Measurements from ENCODE around the gene MAD2L1BP.
"Not testable (repeated sequence)": the region's sequence is repeated elsewhere in the genome, so short reads cannot be mapped to it uniquely, and the experiment has no call there.

Gene MAD2L1BP, protein sequence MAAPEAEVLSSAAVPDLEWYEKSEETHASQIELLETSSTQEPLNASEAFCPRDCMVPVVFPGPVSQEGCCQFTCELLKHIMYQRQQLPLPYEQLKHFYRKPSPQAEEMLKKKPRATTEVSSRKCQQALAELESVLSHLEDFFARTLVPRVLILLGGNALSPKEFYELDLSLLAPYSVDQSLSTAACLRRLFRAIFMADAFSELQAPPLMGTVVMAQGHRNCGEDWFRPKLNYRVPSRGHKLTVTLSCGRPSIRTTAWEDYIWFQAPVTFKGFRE

DNA sequence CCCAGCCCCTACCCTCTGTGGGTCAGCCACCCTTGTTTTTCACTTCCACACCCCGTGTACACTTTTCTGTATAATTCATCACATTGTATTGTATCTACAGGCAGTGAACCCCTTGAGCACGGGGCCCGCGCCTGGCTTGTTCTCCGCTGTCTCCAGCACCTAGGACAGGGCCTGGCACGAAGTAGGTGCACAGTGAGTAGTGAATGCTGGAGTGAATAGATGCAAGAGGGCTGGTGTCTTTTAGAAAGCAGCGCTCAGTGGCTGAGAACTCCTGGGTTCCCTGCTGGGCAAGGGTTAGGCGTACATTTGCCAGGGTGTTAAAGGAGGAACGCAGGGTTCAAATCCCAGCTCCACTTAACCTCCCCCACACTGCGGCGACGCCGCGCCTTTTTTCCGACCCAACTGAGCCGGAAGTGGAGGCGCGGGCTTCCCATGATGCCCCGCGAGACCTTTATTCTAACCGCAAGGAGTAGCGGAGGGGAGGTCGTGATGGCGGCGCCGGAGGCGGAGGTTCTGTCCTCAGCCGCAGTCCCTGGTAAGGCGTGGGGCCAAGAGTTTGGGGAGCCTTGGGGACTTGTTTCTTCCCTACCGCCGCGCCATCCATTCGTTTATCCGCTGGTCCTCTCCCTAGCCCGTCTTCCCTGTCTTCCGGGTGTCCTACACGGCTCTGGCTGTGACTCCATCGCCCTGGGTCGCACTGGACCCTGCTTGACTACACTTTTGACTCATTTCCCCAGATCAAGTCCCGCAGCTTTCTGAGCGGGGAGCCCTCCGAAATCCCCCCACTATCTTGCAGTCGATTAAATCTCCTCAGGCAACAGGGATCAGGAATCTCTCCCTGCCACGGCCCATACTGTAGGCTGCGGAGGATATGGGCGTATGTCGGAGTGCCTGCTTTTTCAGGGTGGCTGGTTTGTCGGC is at the start of gene MAD2L1BP:
Gene MAD2L1BP (plus strand): TSS at position 454 of the 921 bp plus-strand sequence. CDS start 36 bp downstream, at position 490.
- DNase-seq = peak; percentile 81 to 87

DNA sequence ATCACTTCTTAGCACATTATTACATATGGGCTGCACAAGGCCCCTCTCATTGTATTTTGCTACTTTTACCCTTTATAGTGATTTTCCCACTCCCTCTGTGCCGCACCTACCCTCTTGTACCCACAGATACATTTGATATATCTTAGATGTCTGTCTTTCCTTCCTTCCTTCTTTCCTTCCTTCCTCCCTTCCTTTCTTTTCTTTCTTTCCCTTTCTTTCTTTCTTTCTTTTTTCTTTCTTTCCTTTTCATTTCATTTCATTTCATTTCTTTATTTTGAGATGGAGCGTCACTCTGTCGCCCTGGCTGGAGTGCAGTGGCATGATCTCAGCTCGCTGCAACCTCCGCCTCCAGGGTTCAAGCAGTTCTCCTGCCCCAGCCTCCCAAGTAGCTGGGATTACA is 47.4 kb upstream of the MAD2L1BP start:
- DNase-seq = no peak

DNA sequence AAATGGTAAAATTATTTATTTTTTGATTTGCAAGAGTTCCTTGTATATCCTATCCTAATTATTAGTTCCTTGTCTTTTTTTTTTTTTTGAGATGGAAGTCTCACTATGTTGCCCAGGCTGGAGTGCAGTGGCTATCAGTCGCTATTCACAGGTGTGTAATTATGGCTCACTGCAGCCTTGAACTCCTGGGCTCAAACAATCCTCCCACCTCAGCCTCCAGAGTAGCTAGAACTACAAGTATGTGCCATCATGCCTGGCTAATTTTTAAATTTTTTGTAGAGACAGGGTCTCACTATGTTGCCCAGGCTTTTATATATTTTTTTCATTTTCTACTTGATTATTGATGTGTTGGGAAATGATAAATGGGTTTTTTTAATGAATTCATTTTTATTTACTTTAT is 46.1 kb upstream of the MAD2L1BP start:
- DNase-seq = not testable (repeated sequence)

DNA sequence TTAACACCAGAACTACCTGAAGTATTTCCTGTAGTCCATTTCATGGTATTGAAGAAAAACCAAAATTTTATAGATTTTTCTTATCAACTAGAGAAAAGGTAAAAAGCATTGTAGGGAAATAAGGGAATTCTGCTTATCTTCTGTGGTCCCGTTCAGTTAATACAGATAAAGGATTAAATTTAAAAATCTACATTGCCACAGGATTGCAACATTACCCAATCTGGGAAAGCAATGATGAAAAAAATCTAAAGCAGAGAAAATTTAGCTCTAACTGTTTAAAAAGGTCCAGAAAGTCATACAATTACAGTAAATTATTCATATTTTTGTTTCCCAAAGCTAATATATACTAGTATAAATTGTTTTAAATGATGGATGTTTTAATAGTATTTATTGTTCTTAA is 41.7 kb upstream of the MAD2L1BP start:
- no peak for DNase-seq

DNA sequence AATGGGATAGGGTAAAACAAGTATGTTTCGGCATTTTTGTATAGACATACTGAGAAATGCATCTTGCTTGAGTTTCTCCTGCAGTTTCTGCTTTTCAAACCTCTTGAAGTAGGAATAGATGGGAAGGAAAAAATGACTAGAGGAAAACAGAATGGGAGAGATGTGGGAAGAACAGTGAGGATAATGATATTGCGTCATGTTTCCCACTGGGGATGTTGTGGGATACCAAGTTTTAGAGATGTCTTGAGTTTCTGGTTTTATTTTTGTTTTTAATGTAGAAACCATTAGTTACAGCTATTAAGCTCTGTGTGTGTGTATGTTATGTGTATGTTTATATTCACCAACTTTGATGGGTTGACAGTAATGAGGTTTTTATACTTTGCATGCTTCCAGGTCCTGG is 35.0 kb upstream of the MAD2L1BP start:
- no peak for DNase-seq

DNA sequence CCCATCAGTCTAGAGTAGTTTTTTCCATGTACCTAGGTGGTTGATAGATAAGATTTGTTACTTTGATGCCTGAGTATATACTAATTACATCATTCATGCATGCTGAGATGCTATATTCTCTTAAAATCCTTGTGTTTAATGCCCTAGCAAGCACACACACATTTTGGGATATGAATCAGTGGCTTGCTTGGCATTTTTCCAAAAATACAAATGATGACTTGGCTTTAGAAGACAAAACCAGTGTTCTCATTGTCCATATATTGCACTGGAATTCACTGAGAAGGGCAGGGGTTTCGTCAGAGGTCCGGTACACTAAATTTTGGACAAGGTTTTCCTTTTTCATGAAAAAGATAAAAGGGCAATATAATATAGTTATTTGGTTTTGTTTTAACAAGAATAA is 31.5 kb upstream of the MAD2L1BP start:
- no peak for DNase-seq

DNA sequence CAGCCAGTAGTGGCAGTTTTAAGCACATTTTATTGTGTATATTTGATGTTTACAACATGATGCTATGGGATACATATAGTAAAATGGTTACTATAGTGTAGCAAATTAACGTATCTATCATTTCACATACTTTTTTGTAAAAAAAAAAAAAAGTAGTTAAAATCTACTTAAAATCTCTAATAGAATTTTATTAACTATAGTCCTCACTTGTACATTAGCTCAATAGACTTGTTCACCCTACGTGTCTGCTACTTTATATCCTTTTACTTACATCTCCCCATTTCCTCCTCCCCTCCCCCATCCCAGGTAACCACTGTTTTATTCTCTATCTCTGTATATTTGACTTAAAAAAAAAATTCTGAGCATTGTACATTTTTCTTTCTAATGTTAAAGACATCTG is 29.6 kb upstream of the MAD2L1BP start:
- DNase-seq = no peak

DNA sequence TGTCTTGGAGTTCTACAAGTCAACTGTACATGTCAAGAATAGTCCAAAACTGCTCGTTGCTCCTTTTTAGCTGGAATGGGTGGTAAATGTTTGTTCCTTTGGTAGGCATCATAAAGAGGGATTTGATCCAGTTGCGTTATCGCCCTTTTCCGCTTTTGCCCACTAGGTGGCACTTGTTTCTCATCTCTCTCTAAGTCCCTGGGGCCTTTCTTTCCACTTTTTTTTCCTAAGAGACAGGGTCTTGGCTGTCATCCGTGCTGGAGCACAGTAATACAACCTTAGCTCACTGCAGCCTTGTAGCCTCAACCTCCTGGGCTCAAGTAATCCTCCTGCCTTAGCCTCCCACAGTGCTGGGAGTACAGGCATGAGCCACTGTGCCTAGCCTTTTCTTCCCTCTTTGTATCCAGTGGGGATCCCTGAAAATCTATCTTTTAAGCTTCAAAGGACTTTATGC is 27.3 kb upstream of the MAD2L1BP start:
- DNase-seq = peak; percentile 32 to 53

DNA sequence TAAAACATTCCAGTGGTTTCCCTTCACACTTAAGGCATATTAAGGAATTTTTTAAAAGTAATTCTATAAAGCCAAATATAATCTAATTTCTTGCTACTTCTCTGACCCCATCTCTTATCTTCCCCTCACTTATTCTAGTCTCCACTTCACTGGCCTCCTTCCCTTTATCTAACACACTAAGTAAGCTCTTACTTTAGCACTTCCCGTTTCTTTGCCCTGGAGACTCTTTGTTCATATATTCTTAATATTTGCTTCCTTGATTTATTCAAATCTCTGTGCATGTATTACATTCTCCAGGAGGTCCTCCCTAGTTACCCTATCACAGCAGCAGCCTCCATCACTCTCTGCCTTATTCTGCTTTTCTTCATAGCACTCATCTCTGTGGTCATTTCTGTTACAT is 26.8 kb upstream of the MAD2L1BP start:
- DNase-seq = no peak

DNA sequence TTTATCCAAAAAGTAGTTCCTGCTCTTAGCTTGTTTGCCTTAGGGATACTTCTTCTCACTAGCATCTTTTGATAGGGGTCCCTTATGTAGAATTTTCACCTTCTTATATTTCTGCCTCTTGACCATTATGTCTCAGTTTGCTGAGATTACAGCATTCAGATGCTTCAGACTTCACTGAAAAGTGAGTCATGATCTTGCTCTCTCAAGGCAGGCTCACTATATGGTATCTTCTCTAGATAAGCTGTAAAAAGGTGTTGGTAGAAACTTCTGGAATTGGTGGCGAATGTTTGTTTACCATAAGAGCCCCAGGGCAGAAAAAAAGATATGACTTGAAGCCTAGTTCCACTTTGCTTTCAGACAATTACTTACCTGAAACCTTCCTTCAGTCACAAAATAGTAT is 26.2 kb upstream of the MAD2L1BP start:
- no peak for DNase-seq

DNA sequence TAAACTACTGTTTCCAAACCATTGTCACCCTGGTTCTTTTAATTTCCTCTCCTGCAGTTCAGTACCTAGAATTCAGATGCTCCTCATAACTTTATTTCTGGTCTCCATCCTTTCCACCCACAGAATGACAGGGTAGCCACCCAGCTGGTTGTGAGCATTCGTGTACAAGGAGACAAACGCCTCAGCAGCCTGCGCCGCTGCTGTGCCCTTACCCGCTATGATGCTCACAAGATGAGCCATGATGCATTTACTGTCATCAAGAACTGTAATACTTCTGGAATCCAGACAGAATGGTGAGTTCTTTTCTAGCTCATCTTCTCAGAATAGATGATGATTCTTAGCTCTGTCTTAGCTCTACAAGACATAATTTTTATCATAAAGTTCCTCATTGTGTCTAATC is 25.2 kb upstream of the MAD2L1BP start:
- no peak for DNase-seq

DNA sequence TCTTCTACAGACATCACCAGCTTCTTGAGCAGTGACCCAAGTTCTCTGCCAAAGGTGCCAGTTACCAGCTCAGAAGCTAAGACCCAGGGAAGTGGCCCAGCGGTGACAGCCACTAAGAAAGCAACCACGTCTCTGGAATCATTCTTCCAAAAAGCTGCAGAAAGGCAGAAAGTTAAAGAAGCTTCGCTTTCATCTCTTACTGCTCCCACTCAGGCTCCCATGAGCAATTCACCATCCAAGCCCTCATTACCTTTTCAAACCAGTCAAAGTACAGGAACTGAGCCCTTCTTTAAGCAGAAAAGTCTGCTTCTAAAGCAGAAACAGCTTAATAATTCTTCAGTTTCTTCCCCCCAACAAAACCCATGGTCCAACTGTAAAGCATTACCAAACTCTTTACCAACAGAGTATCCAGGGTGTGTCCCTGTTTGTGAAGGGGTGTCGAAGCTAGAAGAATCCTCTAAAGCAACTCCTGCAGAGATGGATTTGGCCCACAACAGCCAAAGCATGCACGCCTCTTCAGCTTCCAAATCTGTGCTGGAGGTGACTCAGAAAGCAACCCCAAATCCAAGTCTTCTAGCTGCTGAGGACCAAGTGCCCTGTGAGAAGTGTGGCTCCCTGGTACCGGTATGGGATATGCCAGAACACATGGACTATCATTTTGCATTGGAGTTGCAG is 21.8 kb upstream of the MAD2L1BP start:
- no peak for DNase-seq

DNA sequence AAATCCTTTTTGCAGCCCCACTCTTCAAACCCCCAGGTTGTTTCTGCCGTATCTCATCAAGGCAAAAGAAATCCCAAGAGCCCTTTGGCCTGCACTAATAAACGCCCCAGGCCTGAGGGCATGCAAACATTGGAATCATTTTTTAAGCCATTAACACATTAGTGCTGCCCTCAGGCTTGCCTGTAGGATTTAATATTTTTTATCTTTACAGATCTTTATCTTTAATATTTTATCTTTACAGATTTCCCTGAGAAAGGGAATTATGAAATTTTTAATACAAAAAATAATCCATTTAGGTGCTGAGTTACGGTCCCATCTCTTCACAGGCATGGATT is 21.3 kb upstream of the MAD2L1BP start:
- no peak for DNase-seq

DNA sequence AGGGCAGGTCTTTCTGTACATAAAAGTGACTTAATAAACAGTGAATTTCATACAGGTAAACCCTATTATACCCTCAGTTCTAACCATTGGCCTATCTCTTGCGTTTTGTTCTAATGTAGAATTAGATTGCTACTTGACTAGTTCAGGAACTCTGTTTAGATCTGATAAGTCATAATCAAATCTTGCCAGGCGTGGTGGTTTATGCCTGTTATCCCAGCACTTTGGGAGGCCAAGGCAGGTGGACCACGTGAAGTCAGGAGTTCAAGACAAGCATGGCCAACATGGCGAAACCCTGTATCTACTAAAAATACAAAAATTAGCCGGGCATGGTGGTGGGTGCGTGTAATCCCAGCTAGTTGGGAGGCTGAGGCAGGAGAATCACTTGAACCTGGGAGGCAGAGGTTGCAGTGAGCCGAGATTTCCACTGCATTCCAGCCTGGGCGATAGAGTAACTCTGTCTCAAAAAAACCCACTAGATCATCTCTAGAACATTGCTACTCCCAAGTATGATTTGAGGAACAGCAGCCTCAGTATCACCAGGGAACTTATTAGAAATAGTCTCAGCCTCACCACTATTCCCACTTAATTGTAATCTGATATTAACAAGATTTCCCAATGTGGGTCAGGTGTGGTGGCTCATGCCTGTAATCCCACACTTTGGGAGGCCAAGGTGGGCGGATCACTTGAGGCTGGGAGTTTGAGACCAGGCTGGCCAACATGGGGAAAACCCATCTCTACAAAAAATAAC is 18.7 kb upstream of the MAD2L1BP start:
- no peak for DNase-seq

DNA sequence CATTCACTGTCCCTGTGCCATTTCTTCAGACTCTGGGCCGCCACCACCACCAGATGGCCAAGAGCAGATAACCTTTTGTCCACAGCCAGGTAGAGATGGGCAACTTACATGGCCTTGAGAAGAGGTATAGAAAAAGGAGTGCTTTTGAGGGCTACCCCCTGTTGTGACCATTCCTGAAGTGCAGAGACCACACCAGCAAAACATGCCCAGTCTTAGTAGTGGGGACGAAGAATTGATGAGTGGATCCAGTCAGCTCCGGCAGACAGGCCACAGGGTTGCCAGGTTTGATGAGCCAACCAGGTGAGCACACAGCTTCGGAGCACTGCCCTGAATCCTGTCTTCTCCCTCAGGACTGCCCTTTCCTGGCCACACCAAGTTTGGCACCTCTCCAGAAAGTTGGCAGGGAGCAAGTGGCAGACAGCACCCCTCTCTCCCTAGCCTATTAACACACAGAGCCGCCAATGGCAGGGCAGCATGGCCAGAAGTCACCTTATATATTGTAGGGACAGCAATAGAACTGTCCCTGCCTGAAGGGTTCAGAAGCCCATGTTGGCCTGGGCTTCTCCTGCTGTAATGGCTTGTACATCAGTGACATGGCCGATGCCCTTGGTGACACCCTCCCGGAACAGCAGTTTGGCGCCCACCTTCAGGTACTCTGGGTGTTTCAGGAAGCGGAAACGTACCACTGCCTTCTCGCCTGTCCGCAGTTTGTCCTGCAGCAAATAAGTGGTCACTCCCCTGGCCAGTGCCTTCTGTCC is 14.4 kb upstream of the MAD2L1BP start:
- no peak for DNase-seq

DNA sequence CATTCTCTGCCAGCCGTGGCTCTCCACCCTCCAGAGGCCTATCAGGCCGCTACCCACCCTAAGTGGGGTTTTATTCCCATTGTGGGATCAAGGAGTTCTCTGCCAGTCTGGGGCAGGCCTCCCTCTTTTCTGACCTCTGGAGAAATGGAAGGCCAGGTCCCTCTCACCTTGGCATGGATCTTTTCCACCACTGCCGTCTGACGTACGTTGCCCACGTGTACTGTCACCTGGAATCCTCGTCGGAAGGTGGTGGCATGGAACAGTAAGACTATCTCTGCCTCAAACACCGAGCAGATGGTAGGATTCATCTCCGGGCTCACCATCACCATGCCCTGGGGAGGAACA is 13.8 kb upstream of the MAD2L1BP start:
- no peak for DNase-seq

DNA sequence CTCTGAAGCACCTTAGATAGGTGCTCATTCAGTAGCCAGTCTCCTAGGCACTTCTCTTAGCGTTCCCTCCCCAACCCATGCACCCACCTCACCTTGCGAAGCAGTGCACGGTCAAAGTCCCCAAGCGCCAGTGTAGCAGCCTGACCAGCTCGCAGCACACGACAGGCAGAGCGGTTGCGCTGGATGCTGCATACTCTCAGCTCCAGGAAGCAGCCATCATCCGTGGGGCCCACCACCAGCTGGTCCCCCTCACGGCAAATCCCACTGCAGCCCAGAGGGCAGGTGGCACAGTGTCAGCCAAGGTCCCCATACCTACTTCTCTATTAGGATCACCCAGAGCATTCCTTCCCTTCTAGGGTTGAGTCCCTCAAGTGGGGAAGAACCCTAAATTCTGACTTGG is 13.1 kb upstream of the MAD2L1BP start:
- no peak for DNase-seq

DNA sequence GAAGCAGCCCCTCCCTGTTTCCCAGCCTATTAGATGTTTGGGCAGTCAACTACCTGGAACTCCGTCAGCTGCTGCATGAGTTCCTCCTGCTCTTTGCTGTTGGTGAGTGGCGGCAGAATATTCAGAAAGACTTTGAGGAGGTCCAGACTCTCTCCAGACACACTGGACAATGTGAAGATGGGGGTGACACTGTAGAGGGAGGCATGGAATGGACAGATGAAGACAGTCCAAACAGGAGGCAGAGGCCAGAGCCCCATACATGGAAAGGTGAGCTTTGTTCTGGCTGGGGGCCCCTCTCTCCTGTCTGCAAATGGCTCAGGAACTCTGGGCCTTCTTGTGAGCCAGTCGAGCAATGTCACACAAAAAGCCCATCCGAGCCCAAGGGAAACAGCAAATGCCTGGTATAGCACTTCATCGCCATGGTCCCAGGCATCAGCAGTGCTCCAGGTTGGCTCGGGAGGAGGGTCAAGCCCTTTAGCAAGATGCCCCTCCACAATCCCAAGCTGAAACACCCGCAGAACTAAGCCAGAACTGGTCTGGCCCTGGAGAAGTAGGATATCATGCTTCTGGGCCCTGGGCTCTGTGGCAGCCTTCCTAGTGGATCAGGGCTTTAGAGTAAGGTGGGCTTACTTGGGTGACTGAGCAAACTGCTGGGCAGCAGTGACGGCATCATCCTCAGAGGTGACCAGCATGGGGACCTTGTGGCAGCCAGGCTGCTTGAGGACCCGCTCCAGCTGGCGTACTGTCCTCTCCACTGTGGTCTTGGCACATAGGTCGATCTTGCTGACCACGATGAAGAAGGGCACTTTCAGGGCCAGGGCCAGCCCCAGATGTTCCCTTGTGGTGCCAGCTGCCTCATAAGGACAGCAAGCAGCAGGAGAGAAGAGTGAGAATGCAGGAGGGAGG is 11.5 kb upstream of the MAD2L1BP start:
- no peak for DNase-seq

DNA sequence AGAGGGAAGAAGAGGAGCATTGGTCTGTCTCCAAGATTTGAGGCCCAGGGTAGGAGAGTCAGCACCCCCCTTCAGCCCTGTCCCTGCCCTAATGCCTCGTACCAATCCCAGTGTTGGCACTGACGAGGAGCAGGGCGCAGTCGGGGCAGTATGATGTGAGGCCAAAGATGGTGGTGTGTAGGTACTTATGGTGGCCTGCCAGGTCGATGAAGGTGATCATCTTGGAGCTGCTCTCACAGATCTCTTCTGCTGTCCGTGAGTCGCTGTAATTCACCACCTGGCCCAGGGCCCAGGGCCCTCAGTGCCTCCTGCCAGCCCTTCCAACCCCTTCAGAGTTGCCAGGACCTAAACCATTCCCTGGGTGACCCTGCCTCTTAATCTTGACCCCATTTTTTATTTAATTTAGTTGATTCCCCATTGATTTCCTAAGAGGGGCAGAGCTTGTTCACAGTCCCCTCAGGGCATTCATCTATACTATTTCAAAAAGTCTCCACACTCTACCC is 10.8 kb upstream of the MAD2L1BP start:
- no peak for DNase-seq

DNA sequence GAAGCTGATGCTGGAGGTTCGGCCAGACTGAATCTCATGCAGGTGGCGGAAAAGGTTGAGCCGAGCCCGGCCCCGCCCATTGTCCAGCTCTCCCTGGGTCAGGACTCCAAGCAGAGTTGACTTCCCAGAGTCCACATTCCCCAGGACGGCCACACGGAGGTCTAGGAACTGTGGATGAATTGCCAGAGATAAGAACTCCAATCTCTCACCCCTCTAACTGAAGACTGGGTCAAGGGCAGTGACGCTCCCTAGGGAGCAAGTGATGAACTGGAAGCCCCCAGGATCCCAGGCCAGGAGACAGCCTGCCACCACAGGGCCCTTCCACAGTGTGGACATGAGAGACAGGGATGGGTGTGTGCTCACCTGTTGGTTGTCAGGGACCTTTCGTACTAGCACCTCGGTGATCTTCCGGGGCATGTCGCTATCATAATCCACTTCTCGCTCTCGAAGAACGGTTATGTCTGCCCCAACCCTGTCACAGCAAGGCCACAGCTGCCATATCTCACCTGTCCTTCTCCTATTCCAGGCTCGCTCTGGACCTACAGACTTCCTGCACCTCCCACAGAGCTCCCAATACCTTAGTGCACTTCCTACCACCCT is 10.1 kb upstream of the MAD2L1BP start:
- no peak for DNase-seq
